Neutrophil (primary cell): ENCODE data around the gene DUOX1.
A peak's percentile ranks its signal among the peaks of the same experiment; 100 is the strongest.

Source experiments
- H3K27ac ChIP-seq: fragments of 200-600 bp; sonication (generic); 2 replicates; pipeline ENCODE4 v1.5.1; 2016; ENCODE audit warnings: mild to moderate bottlenecking, moderate library complexity
- H3K27me3 ChIP-seq: fragments of 200-600 bp; sonication (generic); 2 replicates; pipeline ENCODE4 v1.6.0; 2016; ENCODE audit warnings: mild to moderate bottlenecking
- H3K36me3 ChIP-seq: fragments of 200-600 bp; sonication (generic); 2 replicates; pipeline ENCODE4 v1.5.1; 2017
- H3K4me1 ChIP-seq, 2 experiments: fragments of 200-600 bp in 1 of 2; sonication (generic) in 1 of 2; 1 replicate in 1 of 2; 2 replicates in 1 of 2; pipeline versions ENCODE4 v1.5.1 to v1.6.1; 2013 to 2016; ENCODE audit warnings: low read depth in 1 of 2, low read length in 1 of 2, mild to moderate bottlenecking in 1 of 2, moderate library complexity in 1 of 2; ENCODE audit not compliant: control insufficient read depth in 1 of 2, insufficient read depth in 1 of 2
- H3K4me3 ChIP-seq, 2 experiments: fragments of 200-600 bp in 1 of 2; sonication (generic) in 1 of 2; 1 replicate in 1 of 2; 2 replicates in 1 of 2; pipeline ENCODE4 v1.5.1; 2013 to 2016; ENCODE audit warnings: low read depth in 1 of 2, low read length in 1 of 2, mild to moderate bottlenecking in 1 of 2, moderate library complexity in 1 of 2
- H3K9me3 ChIP-seq: fragments of 200-600 bp; sonication (generic); 2 replicates; pipeline ENCODE4 v1.5.1; 2016
- TF ChIP-seq, protein P1 (sequence below): fragments of 200-600 bp; sonication (generic); IDR thresholded peaks from 2 replicates; pipeline ENCODE4 v1.5.1; 2016; ENCODE audit warnings: antibody characterized with exemption

Gene DUOX1

DNA sequence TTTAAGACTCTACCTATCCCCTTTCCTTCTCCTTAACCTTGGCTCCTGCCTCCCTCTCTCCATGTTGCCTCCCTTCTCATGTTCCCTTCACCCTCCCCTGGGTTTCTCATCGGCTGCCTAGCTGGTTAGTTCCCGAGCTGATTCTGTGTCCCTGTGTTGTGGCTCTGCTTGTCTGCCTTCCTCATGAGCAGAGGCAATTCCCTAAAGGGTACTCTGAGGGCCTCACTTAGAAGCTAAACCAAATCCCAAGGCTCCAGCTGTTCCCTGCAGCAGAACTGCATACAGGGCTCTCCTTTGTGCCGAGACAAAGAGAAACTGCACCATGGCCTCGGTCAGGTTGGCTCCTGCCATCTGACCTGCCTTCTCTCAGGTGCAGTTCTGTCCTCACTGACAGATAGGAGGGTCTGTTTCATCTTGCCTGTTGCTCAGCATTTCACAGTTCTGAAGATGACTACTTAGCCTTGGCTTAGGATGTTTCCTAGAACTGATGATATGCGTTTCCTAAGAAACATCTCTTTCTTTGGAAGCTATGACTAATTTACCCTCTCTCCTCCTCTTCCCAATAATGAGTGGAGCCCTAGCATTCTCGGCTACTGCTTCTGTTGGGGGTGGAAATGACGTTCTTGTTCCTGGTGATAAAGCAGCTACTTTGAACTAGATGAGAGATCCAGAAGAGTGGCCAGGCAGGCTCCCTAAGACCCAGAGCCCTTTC lies 27.1 kb downstream of the DUOX1 start:
- TF ChIP-seq, protein P1, sequence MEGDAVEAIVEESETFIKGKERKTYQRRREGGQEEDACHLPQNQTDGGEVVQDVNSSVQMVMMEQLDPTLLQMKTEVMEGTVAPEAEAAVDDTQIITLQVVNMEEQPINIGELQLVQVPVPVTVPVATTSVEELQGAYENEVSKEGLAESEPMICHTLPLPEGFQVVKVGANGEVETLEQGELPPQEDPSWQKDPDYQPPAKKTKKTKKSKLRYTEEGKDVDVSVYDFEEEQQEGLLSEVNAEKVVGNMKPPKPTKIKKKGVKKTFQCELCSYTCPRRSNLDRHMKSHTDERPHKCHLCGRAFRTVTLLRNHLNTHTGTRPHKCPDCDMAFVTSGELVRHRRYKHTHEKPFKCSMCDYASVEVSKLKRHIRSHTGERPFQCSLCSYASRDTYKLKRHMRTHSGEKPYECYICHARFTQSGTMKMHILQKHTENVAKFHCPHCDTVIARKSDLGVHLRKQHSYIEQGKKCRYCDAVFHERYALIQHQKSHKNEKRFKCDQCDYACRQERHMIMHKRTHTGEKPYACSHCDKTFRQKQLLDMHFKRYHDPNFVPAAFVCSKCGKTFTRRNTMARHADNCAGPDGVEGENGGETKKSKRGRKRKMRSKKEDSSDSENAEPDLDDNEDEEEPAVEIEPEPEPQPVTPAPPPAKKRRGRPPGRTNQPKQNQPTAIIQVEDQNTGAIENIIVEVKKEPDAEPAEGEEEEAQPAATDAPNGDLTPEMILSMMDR: no peak
- Histone ChIP-seq H3K36me3 (peaks cover 7% of the 10 kb centered on the region), H3K9me3 (no peaks in the 10 kb centered on the region), H3K4me1 (no peaks in the 10 kb centered on the region), H3K27me3 (no peaks in the 10 kb centered on the region), H3K4me3 (no peak overlapping the region), H3K27ac (no peak overlapping the region)

DNA sequence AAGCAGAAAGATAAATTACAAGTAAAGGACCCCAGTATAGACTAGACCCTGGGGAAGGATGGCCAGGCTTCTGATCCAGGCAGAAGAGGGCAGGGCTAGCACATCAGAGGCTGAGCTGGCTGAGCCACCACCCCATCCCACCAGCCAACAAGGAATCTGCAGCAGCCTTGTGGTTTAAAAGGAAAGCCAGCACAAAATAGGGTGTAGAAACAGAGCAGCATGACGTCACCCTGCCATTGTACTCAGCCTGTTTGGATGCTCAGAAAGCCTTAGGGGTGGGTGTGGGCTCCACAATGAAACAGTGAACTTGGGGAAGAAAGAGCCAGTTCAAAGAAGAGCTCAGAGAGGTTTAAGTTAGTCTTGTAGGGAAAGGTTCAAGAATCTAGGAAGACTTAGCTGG lies 28.2 kb downstream of the DUOX1 start:
- Histone ChIP-seq H3K9me3 (no peaks in the 10 kb centered on the region), H3K27ac (no peak overlapping the region), H3K4me3 (no peak overlapping the region), H3K36me3 (no peaks in the 10 kb centered on the region), H3K27me3 (no peaks in the 10 kb centered on the region), H3K4me1 (no peaks in the 10 kb centered on the region)
- TF ChIP-seq, protein P1: no peak

DNA sequence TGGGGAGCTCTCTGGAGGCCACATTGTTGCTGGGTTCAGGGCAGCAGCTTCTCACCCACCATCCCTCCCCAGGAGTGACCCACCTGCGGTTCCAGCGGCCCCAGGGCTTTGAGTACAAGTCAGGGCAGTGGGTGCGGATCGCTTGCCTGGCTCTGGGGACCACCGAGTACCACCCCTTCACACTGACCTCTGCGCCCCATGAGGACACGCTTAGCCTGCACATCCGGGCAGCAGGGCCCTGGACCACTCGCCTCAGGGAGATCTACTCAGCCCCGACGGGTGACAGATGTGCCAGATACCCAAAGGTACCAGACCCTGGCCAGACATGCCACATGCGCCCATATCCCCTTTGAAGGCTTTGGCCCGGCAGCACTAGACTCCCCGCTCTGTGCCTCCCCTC lies 31.9 kb downstream of the DUOX1 start:
- H3K4me1 ChIP-seq: peaks cover 0 to 8% of the 10 kb centered on the region in 2 experiments
- TF ChIP-seq, protein P1: no peak

DNA sequence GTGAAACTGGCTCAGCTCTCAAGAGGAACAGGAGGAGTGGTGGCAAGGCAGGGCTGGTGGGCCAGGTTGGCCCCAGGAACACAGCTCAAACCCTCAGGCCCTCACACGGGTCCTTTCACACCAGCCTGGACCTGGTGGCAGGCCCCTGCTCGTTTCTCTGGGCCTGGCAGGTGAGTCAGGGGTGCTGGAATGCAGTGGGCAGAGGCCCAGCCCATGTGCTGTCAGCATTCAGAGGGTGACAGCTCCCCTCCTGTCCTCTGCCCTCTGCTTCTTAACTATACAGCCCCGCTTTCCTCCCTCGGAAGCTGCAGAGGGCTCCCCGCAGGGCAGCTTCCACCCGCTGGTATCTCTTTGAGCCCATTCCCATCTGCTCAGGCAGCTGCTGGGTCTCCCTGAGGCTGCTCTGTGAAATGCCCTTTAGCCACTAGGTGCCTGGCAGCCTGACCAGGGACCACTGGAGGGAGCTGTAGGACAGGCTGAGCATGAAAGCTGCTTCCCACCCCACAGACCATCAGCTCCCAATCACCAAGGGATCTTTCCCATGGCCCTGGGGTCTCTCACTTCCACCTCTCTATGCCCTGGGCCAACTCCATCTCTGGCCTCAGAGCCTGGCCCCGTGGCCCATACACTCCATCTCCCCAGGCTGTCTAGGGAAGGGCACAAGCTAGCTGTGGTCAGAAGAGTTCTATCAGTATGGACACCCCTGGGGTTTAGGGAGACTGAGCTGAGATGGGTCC lies 33.1 kb downstream of the DUOX1 start:
- no peaks in the 10 kb centered on the region for H3K27me3 ChIP-seq
- no peak overlapping the region for H3K4me3 ChIP-seq
- H3K36me3 ChIP-seq: no peaks in the 10 kb centered on the region
- peaks cover 0 to 9% of the 10 kb centered on the region in 2 experiments for H3K4me1 ChIP-seq
- TF ChIP-seq, protein P1: peak; percentile 34
- no peaks in the 10 kb centered on the region for H3K9me3 ChIP-seq
- no peak overlapping the region for H3K27ac ChIP-seq

More for the DNA sequence above, 31.9 kb downstream of the DUOX1 start:
- no peaks in the 10 kb centered on the region for H3K9me3 ChIP-seq
- no peak overlapping the region for H3K4me3 ChIP-seq
- H3K36me3 ChIP-seq: no peaks in the 10 kb centered on the region
- no peak overlapping the region for H3K27ac ChIP-seq
- H3K27me3 ChIP-seq: no peaks in the 10 kb centered on the region

DNA sequence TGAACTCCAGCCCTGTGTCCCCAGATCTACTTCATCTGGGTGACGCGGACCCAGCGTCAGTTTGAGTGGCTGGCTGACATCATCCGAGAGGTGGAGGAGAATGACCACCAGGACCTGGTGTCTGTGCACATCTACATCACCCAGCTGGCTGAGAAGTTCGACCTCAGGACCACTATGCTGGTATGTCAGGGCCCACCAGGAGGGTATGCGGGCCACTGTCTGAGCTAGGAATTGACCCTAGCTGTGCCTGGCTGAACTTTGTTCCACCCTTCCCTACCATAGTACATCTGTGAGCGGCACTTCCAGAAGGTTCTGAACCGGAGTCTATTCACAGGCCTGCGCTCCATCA lies 33.7 kb downstream of the DUOX1 start:
- H3K27ac ChIP-seq: no peak overlapping the region
- H3K9me3 ChIP-seq: no peaks in the 10 kb centered on the region
- peaks cover 0 to 9% of the 10 kb centered on the region in 2 experiments for H3K4me1 ChIP-seq
- no peaks in the 10 kb centered on the region for H3K36me3 ChIP-seq
- H3K27me3 ChIP-seq: no peaks in the 10 kb centered on the region
- TF ChIP-seq, protein P1: no peak
- no peak overlapping the region for H3K4me3 ChIP-seq
